ENCODE measurements around the gene TXNRD3. TPM values are rescaled to one million over a fixed set of nuclear protein-coding genes. Genes with fewer than 3 reads are reported as not detected.

The TXNRD3 gene
- total and polyA plus RNA-seq, 2 donors (not counting 1 experiment from before 2014, with no cell fraction given) = 5.2 to 8.8 TPM

- Histone ChIP-seq H2AFZ (ENCODE audit: low read length) (no peak overlapping the region), H4K20me1 (ENCODE audit: control insufficient read depth, extremely low read depth, insufficient read depth, low read length) (no peaks in the 10 kb centered on the region), H3K9me3 (ENCODE audit: control insufficient read depth, insufficient read depth, low read depth, low read length) (no peaks in the 10 kb centered on the region), H3K79me2 (ENCODE audit: control insufficient read depth, insufficient read depth, low read length) (no peaks in the 10 kb centered on the region), H3K36me3 (ENCODE audit: control insufficient read depth, insufficient read depth, low read length) (no peaks in the 10 kb centered on the region), H3K9ac (ENCODE audit: insufficient read depth, low read length) (no peak overlapping the region), H3K4me1 (ENCODE audit: control insufficient read depth, extremely low read depth, insufficient read depth, low read length) (no peaks in the 10 kb centered on the region), H3K27ac (ENCODE audit: insufficient read depth, low read length) (no peak overlapping the region), H3K4me3 (replicated peaks in 1 of 4; ENCODE audit: control extremely low read depth in 1 of 4, insufficient read depth in 1 of 4, low read depth in 3 of 4, low read length in 4 of 4) (no peak overlapping the region), H3K4me2 (ENCODE audit: extremely low read depth, insufficient read depth, low read length) (no peak overlapping the region), H3K27me3 (ENCODE audit: control insufficient read depth, insufficient read depth, low read length) (peaks cover 23% of the 10 kb centered on the region)
- DNase-seq (ENCODE audit: low read depth in 2 of 2) = peak in 1 of 2 donors; percentile 60
- TF ChIP-seq CTCF (conservative IDR thresholded peaks at IDR 0.05 in 1 of 2, IDR thresholded peaks at IDR 0.05 in 1 of 2; ENCODE audit: low read depth in 1 of 2, low read length in 2 of 2) (no peak), EZH2 (IDR thresholded peaks at IDR 0.05; ENCODE audit: low read length, missing control alignments) (no peak)
Observed at GRCh38 chr3:126664591-126665214, 9.8 kb upstream of the TXNRD3 start.

- Histone ChIP-seq H3K9ac (ENCODE audit: insufficient read depth, low read length) (no peak overlapping the region), H3K4me1 (ENCODE audit: control insufficient read depth, extremely low read depth, insufficient read depth, low read length) (no peaks in the 10 kb centered on the region), H3K4me2 (ENCODE audit: extremely low read depth, insufficient read depth, low read length) (no peak overlapping the region), H3K4me3 (replicated peaks in 1 of 4; ENCODE audit: control extremely low read depth in 1 of 4, insufficient read depth in 1 of 4, low read depth in 3 of 4, low read length in 4 of 4) (no peak overlapping the region), H3K9me3 (ENCODE audit: control insufficient read depth, insufficient read depth, low read depth, low read length) (no peaks in the 10 kb centered on the region), H3K79me2 (ENCODE audit: control insufficient read depth, insufficient read depth, low read length) (no peaks in the 10 kb centered on the region), H2AFZ (ENCODE audit: low read length) (no peak overlapping the region), H3K36me3 (ENCODE audit: control insufficient read depth, insufficient read depth, low read length) (no peaks in the 10 kb centered on the region), H3K27me3 (ENCODE audit: control insufficient read depth, insufficient read depth, low read length) (peaks cover 23% of the 10 kb centered on the region), H3K27ac (ENCODE audit: insufficient read depth, low read length) (no peak overlapping the region), H4K20me1 (ENCODE audit: control insufficient read depth, extremely low read depth, insufficient read depth, low read length) (no peaks in the 10 kb centered on the region)
- no peak for TF ChIP-seq EZH2 (IDR thresholded peaks at IDR 0.05; ENCODE audit: low read length, missing control alignments)
- TF ChIP-seq CTCF (conservative IDR thresholded peaks at IDR 0.05 in 1 of 2, IDR thresholded peaks at IDR 0.05 in 1 of 2; ENCODE audit: low read depth in 1 of 2, low read length in 2 of 2) = no peak
- no peak for DNase-seq (ENCODE audit: low read depth in 2 of 2)
Observed at GRCh38 chr3:126663750-126664149, 8.8 kb upstream of the TXNRD3 start.

GRCh38 chr3:126663257-126663656 is 8.3 kb upstream of the TXNRD3 start:
- Histone ChIP-seq H4K20me1 (ENCODE audit: control insufficient read depth, extremely low read depth, insufficient read depth, low read length) (no peaks in the 10 kb centered on the region), H3K36me3 (ENCODE audit: control insufficient read depth, insufficient read depth, low read length) (no peaks in the 10 kb centered on the region), H3K9ac (ENCODE audit: insufficient read depth, low read length) (no peak overlapping the region), H3K4me3 (replicated peaks in 1 of 4; ENCODE audit: control extremely low read depth in 1 of 4, insufficient read depth in 1 of 4, low read depth in 3 of 4, low read length in 4 of 4) (no peak overlapping the region), H3K4me1 (ENCODE audit: control insufficient read depth, extremely low read depth, insufficient read depth, low read length) (no peaks in the 10 kb centered on the region), H3K79me2 (ENCODE audit: control insufficient read depth, insufficient read depth, low read length) (no peaks in the 10 kb centered on the region), H2AFZ (ENCODE audit: low read length) (no peak overlapping the region), H3K27ac (ENCODE audit: insufficient read depth, low read length) (no peak overlapping the region), H3K27me3 (ENCODE audit: control insufficient read depth, insufficient read depth, low read length) (peaks cover 23% of the 10 kb centered on the region), H3K9me3 (ENCODE audit: control insufficient read depth, insufficient read depth, low read depth, low read length) (no peaks in the 10 kb centered on the region), H3K4me2 (ENCODE audit: extremely low read depth, insufficient read depth, low read length) (no peak overlapping the region)
- TF ChIP-seq EZH2 (IDR thresholded peaks at IDR 0.05; ENCODE audit: low read length, missing control alignments) (no peak), CTCF (conservative IDR thresholded peaks at IDR 0.05 in 1 of 2, IDR thresholded peaks at IDR 0.05 in 1 of 2; ENCODE audit: low read depth in 1 of 2, low read length in 2 of 2) (no peak)
- DNase-seq (ENCODE audit: low read depth in 2 of 2) = no peak

Measured in fibroblast of lung (primary cell).